Esophagus muscularis mucosa (tissue), 3 donors: Measurements from ENCODE around the gene CHRNB4.

Experiments used
- CTCF ChIP-seq, 3 experiments: fragments of 200-600 bp in 2 of 3; fragments of 450-650 bp in 1 of 3; sonication (generic) in 2 of 3; IDR thresholded peaks; one replicate each; pipeline ENCODE4 v1.5.1; 2017 to 2019; ENCODE audit warnings: antibody characterized with exemption in 3 of 3, mild to moderate bottlenecking in 2 of 3, moderate library complexity in 1 of 3
- POLR2A ChIP-seq: fragments of 450-650 bp; IDR thresholded peaks from one replicate; pipeline ENCODE4 v1.6.1; 2017; ENCODE audit warnings: antibody characterized with exemption, moderate library complexity, mild to moderate bottlenecking, low read depth

GRCh38 chr15:78642331-78642730 is 1.3 kb upstream of the CHRNB4 start:
- TF ChIP-seq CTCF (IDR thresholded peaks at IDR 0.05) (no peak), POLR2A (no peak)
